Measurements from ENCODE around the gene FOXI3. TPM values are rescaled to one million over a fixed set of nuclear protein-coding genes. Genes with fewer than 3 reads are reported as not detected.
A peak's percentile ranks its signal among the peaks of the same experiment; 100 is the strongest.

FOXI3 gene
- total RNA-seq, 1 experiment from 2014 or later: 19.2 TPM

GRCh38 chr2:88451811-88452564 is 505 bp downstream of the FOXI3 start:
- no peak for TF ChIP-seq CTCF (conservative IDR thresholded peaks at IDR 0.05)
- Mint-ChIP-seq H3K4me1 (peaks cover 24 to 37% of the 10 kb centered on the region in 2 experiments), H3K36me3 (ENCODE audit: insufficient read depth in 1 of 3, low read depth in 3 of 3) (peaks cover 4 to 29% (median 21%) of the 10 kb centered on the region in 3 experiments; a peak in 5 of 7 replicates), H3K9me3 (no peaks in the 10 kb centered on the region), H3K4me3 (peak overlapping the region; percentile 78 to 92), H3K27ac (peak overlapping the region in 1 of 3 experiments; percentile 53; a peak in 1 of 7 replicates), H3K27me3 (ENCODE audit: low read depth) (peaks cover 38% of the 10 kb centered on the region)
- no CpG with 5 or more reads among the region's 108 CpGs for WGBS (ENCODE audit: extremely low coverage, insufficient read length, low lambda C conversion rate)
- Histone ChIP-seq H4K91ac (ENCODE audit: insufficient read length, low read depth, low read length) (no peak overlapping the region), H3K9me3 (ENCODE audit: control insufficient read depth, low read depth, low read length) (no peaks in the 10 kb centered on the region), H3K56ac (ENCODE audit: insufficient read length, low read depth, low read length) (no peak overlapping the region), H3K14ac (ENCODE audit: insufficient read depth, low read length) (peak overlapping the region; percentile 81; the same call in 1 of the 2 replicates), H2BK20ac (ENCODE audit: low read depth, low read length, poor library complexity, severe bottlenecking) (no peak overlapping the region), H3K18ac (ENCODE audit: insufficient read length, low read depth, low read length) (peak overlapping the region; percentile 49), H3T11ph (ENCODE audit: low read length) (no peak overlapping the region), H2BK120ac (ENCODE audit: low read depth, low read length, poor library complexity, severe bottlenecking) (no peak overlapping the region), H3K4me2 (ENCODE audit: insufficient read depth, insufficient read length, low read length) (peak overlapping the region; percentile 77), H4K8ac (replicated peaks; ENCODE audit: insufficient read length, low read depth, low read length) (no peak overlapping the region), H3K4me1 (ENCODE audit: insufficient read depth, low read length) (no peaks in the 10 kb centered on the region), H3K79me2 (ENCODE audit: insufficient read depth, low read length) (0 out of 2 replicates have a peak, but pooled peaks cover 2% of the 10 kb centered on the region), H2BK15ac (ENCODE audit: low read depth, low read length) (no peak overlapping the region), H2BK12ac (ENCODE audit: insufficient read length, low read depth, low read length) (no peak overlapping the region), H3K23me2 (ENCODE audit: insufficient read length, low read depth, low read length, poor library complexity, severe bottlenecking) (peaks cover 11% of the 10 kb centered on the region), H3K9ac (ENCODE audit: extremely low read depth, insufficient read length, low read length) (no peak overlapping the region), H3K23ac (ENCODE audit: insufficient read length, low read depth, low read length) (no peak overlapping the region), H4K5ac (ENCODE audit: insufficient read length, low read depth, low read length) (no peak overlapping the region), H3K79me1 (ENCODE audit: insufficient read depth, low read depth, low read length, poor library complexity, severe bottlenecking) (no peaks in the 10 kb centered on the region), H4K20me1 (ENCODE audit: control insufficient read depth, insufficient read depth, insufficient read length) (no peaks in the 10 kb centered on the region), H2AFZ (ENCODE audit: low read length) (no peak overlapping the region), H2AK5ac (ENCODE audit: insufficient read length, low read length) (no peak overlapping the region), H3K4ac (ENCODE audit: low read depth, low read length) (no peak overlapping the region), H2BK5ac (ENCODE audit: insufficient read length, low read length) (no peak overlapping the region), H3K27ac (ENCODE audit: insufficient read length, low read depth, low read length) (no peak overlapping the region), H3K27me3 (ENCODE audit: insufficient read depth, low read length) (peaks cover 12% of the 10 kb centered on the region; the same call in 1 of the 2 replicates)
- peak; percentile 41 for DNase-seq

All from H9 (cell line).